ENCODE data around the gene ZNRF1. TPM values are rescaled to one million over a fixed set of nuclear protein-coding genes. Genes with fewer than 3 reads are reported as not detected.
"Not testable (repeated sequence)": the region's sequence is repeated elsewhere in the genome, so short reads cannot be mapped to it uniquely, and the experiment has no call there.

ZNRF1 gene
- total and polyA plus RNA-seq, 7 donors = 10.6 to 33.0 (median 16.9) TPM

- peak; percentile 31 to 78 (median 69) for TF ChIP-seq POLR2AphosphoS5 (IDR thresholded peaks at IDR 0.05)
- no peak for TF ChIP-seq CTCF (IDR thresholded peaks at IDR 0.05)
- peak in 1 of 2 donors; percentile 34 for TF ChIP-seq POLR2A (IDR thresholded peaks at IDR 0.05)
- intact Hi-C loops (cut with DNase I) = loop anchor here (10.0 kb wide), 1 partner anchor 250 kb away; no protein-coding TSS in a partner anchor
- peak; percentile 100 for DNase-seq
- WGBS, 2 donors = 1% methylated on average over 68 of the region's 68 CpGs
- Histone ChIP-seq H3K36me3 (no peaks in the 10 kb centered on the region), H3K4me1 (peaks cover 0 to 23% (median 16%) of the 10 kb centered on the region in 4 donors), H3K9me3 (no peaks in the 10 kb centered on the region), H3K27ac (peak within 1 kb of the TSS; percentile 76 to 88 (median 80)), H3K4me3 (peak within 1 kb of the TSS; percentile 69 to 99 (median 84)), H3K27me3 (no peaks in the 10 kb centered on the region)
These were observed 14.1 kb upstream of the ZNRF1 start, which contains the start of gene WDR59 for GRCh38 chr16:74984529-74985296. TSS of gene WDR59 (minus strand) at chr16:74985123. CDS start at chr16:74985017, 106 bp downstream.

- H3K4me3 ChIP-seq = no peak overlapping the region
- intact Hi-C loops (cut with DNase I) = loop anchor here (10.0 kb wide), 1 partner anchor 248 kb away; no protein-coding TSS in a partner anchor
- no peaks in the 10 kb centered on the region for H3K9me3 ChIP-seq
- H3K27me3 ChIP-seq = no peaks in the 10 kb centered on the region
- TF ChIP-seq CTCF (IDR thresholded peaks at IDR 0.05) = no peak
- TF ChIP-seq POLR2AphosphoS5 (IDR thresholded peaks at IDR 0.05) = no peak
- TF ChIP-seq POLR2A (IDR thresholded peaks at IDR 0.05) = no peak
- no peak for TF ChIP-seq EP300 (IDR thresholded peaks at IDR 0.05)
- WGBS, 2 donors = 74 to 91% methylated on average over 8 of the region's 8 CpGs
- no peak overlapping the region for H3K27ac ChIP-seq
- peaks cover 0 to 23% (median 16%) of the 10 kb centered on the region in 4 donors for H3K4me1 ChIP-seq
- DNase-seq = no peak
- H3K36me3 ChIP-seq = no peaks in the 10 kb centered on the region
These were observed 11.7 kb upstream of the ZNRF1 start for GRCh38 chr16:74987027-74987681.

GRCh38 chr16:74989864-74990263 is 9.0 kb upstream of the ZNRF1 start:
- not testable (repeated sequence) for H3K4me3 ChIP-seq, H3K27me3 ChIP-seq, DNase-seq, H3K27ac ChIP-seq, H3K36me3 ChIP-seq, H3K4me1 ChIP-seq, H3K9me3 ChIP-seq
- 90 to 96% methylated on average over 3 of the region's 3 CpGs for WGBS, 2 donors
- intact Hi-C loops (cut with DNase I) = loop anchor here (10.0 kb wide), 1 partner anchor 245 kb away; no protein-coding TSS in a partner anchor

DNA sequence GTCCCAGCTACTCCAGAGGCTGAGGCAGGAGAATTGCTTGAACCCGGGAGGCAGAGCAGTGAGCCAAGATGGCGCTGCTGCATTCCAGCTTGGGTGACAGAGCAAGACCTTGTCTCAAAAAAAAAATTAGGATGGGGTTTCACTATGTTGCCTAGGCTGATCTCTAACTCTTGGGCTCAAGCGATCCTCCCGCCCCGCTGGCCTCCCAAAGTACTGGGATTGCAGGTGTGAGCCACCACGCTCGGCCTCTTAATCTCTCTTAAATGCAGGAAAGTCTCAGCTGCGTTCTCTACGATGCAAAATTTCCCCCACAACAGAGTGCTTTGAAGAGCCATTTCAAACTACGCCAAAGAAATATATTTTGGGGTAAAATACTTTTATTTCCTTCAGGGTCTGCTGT is 8.0 kb upstream of the ZNRF1 start:
- H3K27ac ChIP-seq = no peak overlapping the region
- no peaks in the 10 kb centered on the region for H3K4me1 ChIP-seq
- intact Hi-C loops (cut with DNase I) = no loop called here
- no peaks in the 10 kb centered on the region for H3K36me3 ChIP-seq
- no peak for DNase-seq
- WGBS, 2 donors = 93 to 95% methylated on average over 10 of the region's 10 CpGs
- H3K4me3 ChIP-seq = no peak overlapping the region
- H3K27me3 ChIP-seq = no peaks in the 10 kb centered on the region
- no peaks in the 10 kb centered on the region for H3K9me3 ChIP-seq
- TF ChIP-seq POLR2A (IDR thresholded peaks at IDR 0.05) (no peak), CTCF (IDR thresholded peaks at IDR 0.05) (no peak), POLR2AphosphoS5 (IDR thresholded peaks at IDR 0.05) (no peak), EP300 (IDR thresholded peaks at IDR 0.05) (no peak)

DNA sequence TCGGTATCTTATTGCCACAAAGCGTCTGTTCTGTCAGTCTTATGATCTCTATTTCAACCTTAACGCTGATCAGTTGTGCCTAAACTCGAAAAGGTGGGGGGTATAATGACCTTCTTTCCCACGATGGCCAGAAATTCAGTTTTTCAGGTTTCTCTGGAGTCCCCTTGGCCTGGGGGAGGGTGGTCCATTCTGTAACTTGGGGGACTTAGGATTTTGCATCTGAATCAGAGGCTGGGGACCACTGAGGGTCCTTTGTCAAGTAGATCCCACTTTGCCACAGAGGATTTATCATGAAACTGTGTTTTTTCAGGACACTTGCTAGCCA is 7.6 kb upstream of the ZNRF1 start:
- H3K27ac ChIP-seq = peak overlapping the region in 1 of 4 donors; percentile 19
- H3K27me3 ChIP-seq = no peaks in the 10 kb centered on the region
- no peaks in the 10 kb centered on the region for H3K4me1 ChIP-seq
- intact Hi-C loops (cut with DNase I) = no loop called here
- no peak for DNase-seq
- H3K9me3 ChIP-seq = no peaks in the 10 kb centered on the region
- no peak for TF ChIP-seq CTCF (IDR thresholded peaks at IDR 0.05)
- no peak for TF ChIP-seq EP300 (IDR thresholded peaks at IDR 0.05)
- no peak for TF ChIP-seq POLR2A (IDR thresholded peaks at IDR 0.05)
- TF ChIP-seq POLR2AphosphoS5 (IDR thresholded peaks at IDR 0.05) = no peak
- no peaks in the 10 kb centered on the region for H3K36me3 ChIP-seq
- WGBS, 2 donors = 42 to 81% methylated on average over 5 of the region's 5 CpGs
- H3K4me3 ChIP-seq = no peak overlapping the region
